DMS79 (cell line): ENCODE measurements around the gene FAR1.

Source experiments
- DNase-seq: peaks from one replicate; lab custom pipeline; 2025; lab: John Stamatoyannopoulos, UW

Gene FAR1

DNA sequence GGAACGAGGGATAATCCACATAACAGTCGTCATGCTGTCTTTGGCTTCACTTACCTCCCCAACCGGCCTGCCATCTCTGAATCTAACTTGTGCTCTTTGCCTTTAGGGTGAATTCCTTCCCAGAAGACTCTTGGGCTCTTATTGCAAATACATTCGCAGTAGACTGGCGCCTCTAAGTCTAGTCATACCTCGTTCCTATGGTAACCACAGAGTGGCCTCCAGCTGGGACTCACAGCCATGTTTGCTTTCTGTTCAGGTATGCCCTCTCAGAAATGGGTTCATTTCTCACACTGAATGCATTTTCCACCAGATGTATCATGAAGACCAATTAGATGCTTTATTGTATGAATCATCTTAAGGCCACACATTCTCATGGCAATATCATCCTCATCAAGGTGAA, 112.7 kb downstream of the FAR1 start:
- no peak for DNase-seq
